Activated CD8-positive, alpha-beta memory T cell treated with anti-CD3 and anti-CD28 coated beads for 1 hour (primary cell): ENCODE results near the gene FMNL1.

Source experiments
- DNase-seq, 2 donors: peaks; one replicate each; pipeline ENCODE4 v3.0.0-alpha.2; 2020; ENCODE audit warnings: low read depth in 1 of 2; ENCODE audit errors: extremely low read depth in 1 of 2

The FMNL1 gene

GRCh38 chr17:45256114-45256966 is 34.7 kb downstream of the FMNL1 start:
- DNase-seq = no peak

GRCh38 chr17:45257115-45257514 is 35.4 kb downstream of the FMNL1 start:
- DNase-seq = no peak

- DNase-seq = no peak
Measured at GRCh38 chr17:45258981-45259380, 37.3 kb downstream of the FMNL1 start.

- no peak for DNase-seq
Measured at GRCh38 chr17:45260204-45260783, 38.6 kb downstream of the FMNL1 start.

DNA sequence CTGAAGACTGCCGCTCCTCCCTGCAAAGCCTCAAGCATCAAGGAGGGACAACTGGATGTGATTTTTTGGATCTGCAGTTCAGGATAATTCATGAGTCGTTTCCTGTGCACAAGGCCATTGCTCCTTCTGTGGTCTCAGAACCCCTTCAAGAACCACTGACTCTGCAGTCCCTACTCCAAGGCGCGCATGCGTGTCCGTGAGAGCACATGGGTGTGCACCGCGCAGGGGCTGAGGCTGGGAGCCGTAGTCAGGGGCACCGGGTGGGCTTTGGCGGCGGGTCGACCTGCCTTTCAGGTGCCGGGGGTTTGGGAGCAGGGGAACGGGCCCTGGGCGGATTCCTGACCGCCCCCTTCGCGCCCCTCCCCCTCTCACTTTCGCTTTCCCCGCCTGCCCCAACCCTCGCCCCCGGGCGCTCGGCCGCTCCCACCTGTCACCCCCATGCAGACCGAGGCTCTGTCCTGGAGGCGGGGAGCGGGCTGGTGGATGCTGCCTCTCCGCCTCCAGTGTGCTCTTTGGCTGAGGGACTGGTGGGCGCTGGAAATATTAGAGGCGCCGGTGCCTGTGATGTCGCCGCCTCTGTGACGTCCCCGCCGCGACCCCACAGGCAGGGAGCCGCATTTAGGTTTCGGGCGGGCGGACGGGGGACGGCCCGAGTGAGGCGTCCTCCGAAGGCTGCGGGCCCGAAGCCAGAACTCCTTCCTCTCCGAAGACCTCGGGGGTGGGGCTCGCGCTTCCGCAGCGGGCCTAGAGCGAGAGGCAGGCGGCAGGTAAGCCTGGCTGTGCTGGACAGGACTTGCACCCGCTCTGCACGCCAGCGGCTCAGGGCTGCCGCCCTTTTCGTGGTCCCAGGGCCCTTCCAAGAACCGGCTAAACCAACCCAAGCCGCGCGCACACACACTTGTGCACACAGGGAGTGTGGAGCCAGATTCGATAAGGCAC is 40.2 kb downstream of the FMNL1 start, which contains the start of gene SPATA32:
Gene SPATA32 (minus strand): TSS at position 518 of the 939 bp plus-strand sequence. CDS start 78 bp downstream, at position 440.
- peak in 1 of 2 donors; percentile 45 for DNase-seq

- DNase-seq = no peak
Measured at GRCh38 chr17:45262516-45263476, 41.1 kb downstream of the FMNL1 start.

DNA sequence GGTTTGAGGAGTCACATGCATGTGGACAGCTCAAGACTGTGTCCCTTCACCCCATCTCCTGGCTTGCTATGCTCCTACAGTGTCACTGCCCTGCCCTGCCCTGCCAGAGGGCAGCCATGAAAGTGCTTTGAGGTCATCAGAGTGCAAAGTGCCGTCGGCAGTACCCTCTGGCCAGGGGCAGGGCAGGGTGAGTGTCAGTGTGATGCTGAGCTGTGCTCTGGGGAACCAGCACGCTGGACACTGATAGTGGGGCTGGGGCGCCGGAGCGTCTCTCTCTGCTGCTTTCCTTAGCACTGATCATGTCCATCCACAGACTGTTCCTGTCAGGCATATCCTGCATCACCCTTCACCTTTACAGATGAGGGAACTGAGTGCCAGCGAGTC is 41.8 kb downstream of the FMNL1 start:
- no peak for DNase-seq

DNA sequence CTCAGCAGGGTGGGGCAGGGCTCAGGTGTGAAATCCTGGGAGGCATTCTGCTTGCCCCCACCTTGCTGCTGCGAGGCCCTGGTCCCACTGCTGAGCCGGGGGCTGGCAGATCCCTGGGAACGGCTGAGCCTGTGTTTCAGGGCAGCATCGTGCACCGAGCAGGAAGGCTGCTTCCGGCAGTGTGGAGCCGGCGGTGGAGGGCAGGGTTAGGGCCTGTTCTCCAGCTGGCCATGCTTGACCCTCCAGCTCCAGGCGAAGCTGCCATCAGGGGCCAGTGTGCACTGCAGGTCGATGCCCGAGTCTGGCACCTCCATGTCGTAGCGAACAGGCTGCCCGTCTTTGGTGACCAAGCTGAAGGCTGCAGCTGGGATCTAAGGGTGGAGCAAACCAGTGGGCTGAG is 42.7 kb downstream of the FMNL1 start:
- DNase-seq = no peak

- no peak for DNase-seq
Measured at GRCh38 chr17:45264988-45265387, 43.3 kb downstream of the FMNL1 start.

GRCh38 chr17:45265821-45266220 is 44.1 kb downstream of the FMNL1 start:
- DNase-seq = no peak

- DNase-seq = no peak
Measured at GRCh38 chr17:45266372-45266926, 44.8 kb downstream of the FMNL1 start.

- DNase-seq = no peak
Measured at GRCh38 chr17:45267436-45268055, 45.9 kb downstream of the FMNL1 start.

GRCh38 chr17:45269912-45270311 is 48.2 kb downstream of the FMNL1 start:
- no peak for DNase-seq

DNA sequence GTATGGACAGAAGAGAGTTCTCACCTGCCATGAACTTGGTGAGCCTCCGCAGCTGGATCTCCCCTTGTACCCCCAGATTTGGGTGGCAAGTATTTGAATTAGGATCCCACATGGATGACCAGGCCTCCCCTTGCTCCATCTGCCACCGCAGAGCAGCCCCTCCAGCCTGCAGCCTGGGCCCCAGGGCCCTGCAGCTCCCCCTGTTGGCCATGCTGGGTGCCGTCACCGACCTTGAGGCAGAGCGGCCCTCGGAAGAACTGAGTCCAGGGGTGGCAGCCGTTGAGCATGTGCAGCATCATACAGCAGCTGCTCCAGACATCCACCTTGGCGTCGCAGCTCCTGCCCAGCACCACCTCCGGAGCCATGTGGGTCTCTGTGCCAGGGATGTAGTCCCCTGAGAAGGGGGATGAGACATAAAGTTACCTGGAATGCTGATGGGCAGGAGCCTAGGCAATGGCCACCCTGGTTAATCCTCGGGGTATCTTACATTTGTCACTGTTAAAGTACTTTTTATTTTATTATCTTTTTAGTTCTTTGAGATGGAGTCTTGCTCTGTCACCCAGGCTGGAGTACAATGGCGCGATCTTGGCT is 49.2 kb downstream of the FMNL1 start:
- DNase-seq = peak in 1 of 2 donors; percentile 42

DNA sequence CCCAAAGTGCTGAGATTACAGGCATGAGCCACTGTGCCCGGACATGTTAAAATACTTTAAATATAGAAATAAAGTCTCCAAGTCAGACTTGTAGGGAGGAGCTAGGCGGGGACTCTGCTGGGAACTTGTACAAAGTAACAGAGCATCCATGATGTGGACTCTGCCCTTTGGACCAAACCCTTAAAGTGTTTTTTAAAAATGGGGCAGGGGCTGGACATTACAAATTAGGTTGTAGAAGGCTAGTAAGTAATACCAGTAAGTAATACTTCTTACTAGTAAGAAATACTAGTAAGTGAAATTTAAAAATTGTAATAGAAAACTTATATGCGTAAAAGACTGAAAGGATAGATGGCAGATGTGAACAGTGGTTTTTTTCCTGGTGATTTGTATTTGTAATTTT is 49.9 kb downstream of the FMNL1 start:
- DNase-seq = no peak

GRCh38 chr17:45273551-45273957 is 51.9 kb downstream of the FMNL1 start:
- DNase-seq = no peak

- DNase-seq = no peak
Measured at GRCh38 chr17:45274033-45274432, 52.3 kb downstream of the FMNL1 start.

GRCh38 chr17:45276031-45276430 is 54.3 kb downstream of the FMNL1 start:
- no peak for DNase-seq
